Spleen (tissue), 7 donors: ENCODE data around the gene NKAIN4.

Source experiments
- POLR2AphosphoS5 ChIP-seq, 3 donors: sonication (generic); formaldehyde crosslinking; IDR thresholded peaks; one replicate each; pipeline ENCODE4 v1.5.1; 2017; ENCODE audit warnings: antibody characterized with exemption in 3 of 3
- TF ChIP-seq, protein P1 (sequence below), 11 experiments: fragments of 200-600 bp in 7 of 11; fragments of 450-650 bp in 4 of 11; sonication (generic) in 4 of 11; IDR thresholded peaks in 8 of 11; conservative IDR thresholded peaks in 3 of 11; 1 replicate in 7 of 11; 2 replicates in 4 of 11; pipeline versions ENCODE4 v1.4.0 to v1.8.0; 2016 to 2021; ENCODE audit warnings: antibody characterized with exemption in 11 of 11, inconsistent platforms in 4 of 11, mild to moderate bottlenecking in 1 of 11
- donor health status: DM: no; HTN: no; CAD: no; lungs with moderate emphysema.
- donor health status: DM: no; HTN: no; CAD: no.
- donor health status: DM: no; HTN: no; CAD: no.

DNA sequence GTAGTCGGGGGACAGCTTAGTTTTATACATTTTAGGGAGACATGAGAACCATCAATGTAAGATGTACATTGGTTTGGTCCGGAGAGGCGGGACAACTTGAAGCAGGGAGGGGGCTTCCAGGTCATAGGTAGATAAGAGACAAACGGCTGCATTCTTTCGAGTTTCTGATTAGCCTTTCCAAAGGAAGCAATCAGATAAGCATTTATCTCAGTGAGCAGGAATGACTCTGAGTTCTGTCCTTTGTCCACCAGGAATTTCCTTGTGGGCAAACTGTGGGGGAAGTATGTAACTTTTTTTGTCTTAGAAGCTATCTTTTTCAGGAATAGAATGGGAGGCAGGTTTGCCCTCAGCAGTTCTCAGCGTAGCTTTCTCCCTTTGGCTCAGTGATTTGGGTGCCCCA lies 39.7 kb downstream of the NKAIN4 start:
- TF ChIP-seq, protein P1, sequence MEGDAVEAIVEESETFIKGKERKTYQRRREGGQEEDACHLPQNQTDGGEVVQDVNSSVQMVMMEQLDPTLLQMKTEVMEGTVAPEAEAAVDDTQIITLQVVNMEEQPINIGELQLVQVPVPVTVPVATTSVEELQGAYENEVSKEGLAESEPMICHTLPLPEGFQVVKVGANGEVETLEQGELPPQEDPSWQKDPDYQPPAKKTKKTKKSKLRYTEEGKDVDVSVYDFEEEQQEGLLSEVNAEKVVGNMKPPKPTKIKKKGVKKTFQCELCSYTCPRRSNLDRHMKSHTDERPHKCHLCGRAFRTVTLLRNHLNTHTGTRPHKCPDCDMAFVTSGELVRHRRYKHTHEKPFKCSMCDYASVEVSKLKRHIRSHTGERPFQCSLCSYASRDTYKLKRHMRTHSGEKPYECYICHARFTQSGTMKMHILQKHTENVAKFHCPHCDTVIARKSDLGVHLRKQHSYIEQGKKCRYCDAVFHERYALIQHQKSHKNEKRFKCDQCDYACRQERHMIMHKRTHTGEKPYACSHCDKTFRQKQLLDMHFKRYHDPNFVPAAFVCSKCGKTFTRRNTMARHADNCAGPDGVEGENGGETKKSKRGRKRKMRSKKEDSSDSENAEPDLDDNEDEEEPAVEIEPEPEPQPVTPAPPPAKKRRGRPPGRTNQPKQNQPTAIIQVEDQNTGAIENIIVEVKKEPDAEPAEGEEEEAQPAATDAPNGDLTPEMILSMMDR (IDR thresholded peaks at IDR 0.05 in 8 of 11, conservative IDR thresholded peaks at IDR 0.05 in 3 of 11) = no peak
- no peak for TF ChIP-seq POLR2AphosphoS5 (IDR thresholded peaks at IDR 0.05)
